ENCODE results near the gene SPIRE1.
"Not testable (repeated sequence)": the region's sequence is repeated elsewhere in the genome, so short reads cannot be mapped to it uniquely, and the experiment has no call there.

Gene SPIRE1

DNA sequence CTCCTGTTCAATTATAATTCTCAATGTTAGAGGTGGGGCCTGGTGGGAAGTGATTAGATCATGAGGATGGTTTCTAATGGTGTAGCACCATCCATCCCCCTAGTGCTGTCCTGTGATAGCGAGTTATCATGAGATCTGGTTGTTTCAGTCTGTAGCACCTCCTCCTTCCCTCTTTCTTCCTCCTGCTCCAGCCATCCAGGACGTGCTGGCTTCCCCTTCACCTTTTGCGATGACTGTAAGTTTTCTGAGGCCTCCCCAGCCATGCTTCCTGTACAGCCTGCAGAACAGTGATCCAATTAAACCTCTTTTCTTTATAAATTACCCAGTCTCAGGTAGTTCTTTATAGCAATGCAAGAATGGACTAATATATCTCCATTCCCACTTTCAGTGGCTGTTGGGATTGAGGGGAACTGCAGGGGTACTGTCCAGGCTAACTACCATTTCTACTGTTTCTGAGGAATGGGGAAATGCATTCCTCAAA, 19.2 kb downstream of the SPIRE1 start:
- no peak for DNase-seq (ENCODE audit: low read depth)
- in situ Hi-C loops (cut with HindIII; ENCODE audit: low sequenced_read_pairs) = no loop called here
- no peak overlapping the region for H3K4me3 ChIP-seq (ENCODE audit: low read depth, low read length)
- TF ChIP-seq, protein P1, sequence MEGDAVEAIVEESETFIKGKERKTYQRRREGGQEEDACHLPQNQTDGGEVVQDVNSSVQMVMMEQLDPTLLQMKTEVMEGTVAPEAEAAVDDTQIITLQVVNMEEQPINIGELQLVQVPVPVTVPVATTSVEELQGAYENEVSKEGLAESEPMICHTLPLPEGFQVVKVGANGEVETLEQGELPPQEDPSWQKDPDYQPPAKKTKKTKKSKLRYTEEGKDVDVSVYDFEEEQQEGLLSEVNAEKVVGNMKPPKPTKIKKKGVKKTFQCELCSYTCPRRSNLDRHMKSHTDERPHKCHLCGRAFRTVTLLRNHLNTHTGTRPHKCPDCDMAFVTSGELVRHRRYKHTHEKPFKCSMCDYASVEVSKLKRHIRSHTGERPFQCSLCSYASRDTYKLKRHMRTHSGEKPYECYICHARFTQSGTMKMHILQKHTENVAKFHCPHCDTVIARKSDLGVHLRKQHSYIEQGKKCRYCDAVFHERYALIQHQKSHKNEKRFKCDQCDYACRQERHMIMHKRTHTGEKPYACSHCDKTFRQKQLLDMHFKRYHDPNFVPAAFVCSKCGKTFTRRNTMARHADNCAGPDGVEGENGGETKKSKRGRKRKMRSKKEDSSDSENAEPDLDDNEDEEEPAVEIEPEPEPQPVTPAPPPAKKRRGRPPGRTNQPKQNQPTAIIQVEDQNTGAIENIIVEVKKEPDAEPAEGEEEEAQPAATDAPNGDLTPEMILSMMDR (IDR thresholded peaks at IDR 0.05; ENCODE audit: low read depth, low read length, missing control alignments) = no peak

- TF ChIP-seq, protein P1 (IDR thresholded peaks at IDR 0.05; ENCODE audit: low read depth, low read length, missing control alignments) = no peak
- in situ Hi-C loops (cut with HindIII; ENCODE audit: low sequenced_read_pairs) = no loop called here
- no peak overlapping the region for H3K4me3 ChIP-seq (ENCODE audit: low read depth, low read length)
- no peak for DNase-seq (ENCODE audit: low read depth)
Observed at GRCh38 chr18:12637901-12638643, 19.8 kb downstream of the SPIRE1 start.

- in situ Hi-C loops (cut with HindIII; ENCODE audit: low sequenced_read_pairs) = no loop called here
- TF ChIP-seq, protein P1 (IDR thresholded peaks at IDR 0.05; ENCODE audit: low read depth, low read length, missing control alignments) = no peak
- DNase-seq (ENCODE audit: low read depth) = no peak
- H3K4me3 ChIP-seq (ENCODE audit: low read depth, low read length) = no peak overlapping the region
Observed at GRCh38 chr18:12637393-12637792, 20.5 kb downstream of the SPIRE1 start.

DNA sequence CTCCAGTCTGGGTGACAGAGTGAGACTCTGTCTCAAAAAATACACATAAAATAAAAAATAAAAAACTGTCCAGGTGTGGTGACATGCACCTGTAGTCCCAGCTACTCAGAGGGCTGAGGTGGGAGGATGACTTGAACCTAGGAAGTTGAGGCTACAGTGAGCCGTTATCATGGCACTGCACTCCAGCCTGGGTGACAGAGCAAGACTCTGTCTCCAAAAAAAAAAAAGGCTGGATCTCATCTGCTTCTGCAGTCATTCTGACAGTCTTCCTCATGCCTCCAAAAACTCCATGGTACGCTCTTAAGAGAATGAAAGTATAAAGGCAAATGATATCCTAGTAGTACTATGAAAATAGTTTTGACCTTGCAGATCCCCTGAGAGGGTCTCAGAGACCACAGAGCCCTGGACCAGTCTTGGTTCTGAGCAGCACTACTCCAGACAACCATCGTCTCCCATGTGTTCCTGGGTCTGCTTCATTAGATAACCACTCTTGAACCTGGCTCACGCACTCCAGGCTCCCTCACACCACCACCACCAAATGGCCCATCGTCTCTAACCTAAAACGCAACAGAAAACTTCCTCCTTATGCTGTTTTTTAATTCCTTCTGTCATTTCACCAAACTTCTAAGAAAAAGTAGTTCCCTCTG, 26.0 kb downstream of the SPIRE1 start:
- in situ Hi-C loops (cut with HindIII; ENCODE audit: low sequenced_read_pairs) = no loop called here
- TF ChIP-seq, protein P1 (IDR thresholded peaks at IDR 0.05; ENCODE audit: low read depth, low read length, missing control alignments) = no peak

GRCh38 chr18:12630136-12630535, 27.8 kb downstream of the SPIRE1 start:
- in situ Hi-C loops (cut with HindIII; ENCODE audit: low sequenced_read_pairs) = no loop called here
- TF ChIP-seq, protein P1 (IDR thresholded peaks at IDR 0.05; ENCODE audit: low read depth, low read length, missing control alignments) = no peak

More for the DNA sequence above, 26.0 kb downstream of the SPIRE1 start:
- no peak overlapping the region for H3K4me3 ChIP-seq (ENCODE audit: low read depth, low read length)
- DNase-seq (ENCODE audit: low read depth) = no peak

GRCh38 chr18:12628706-12629702, 28.9 kb downstream of the SPIRE1 start:
- TF ChIP-seq, protein P1 (IDR thresholded peaks at IDR 0.05; ENCODE audit: low read depth, low read length, missing control alignments) = no peak
- in situ Hi-C loops (cut with HindIII; ENCODE audit: low sequenced_read_pairs) = no loop called here
- DNase-seq (ENCODE audit: low read depth) = no peak
- no peak overlapping the region for H3K4me3 ChIP-seq (ENCODE audit: low read depth, low read length)

More at GRCh38 chr18:12630136-12630535, 27.8 kb downstream of the SPIRE1 start:
- no peak for DNase-seq (ENCODE audit: low read depth)
- H3K4me3 ChIP-seq (ENCODE audit: low read depth, low read length) = no peak overlapping the region

DNA sequence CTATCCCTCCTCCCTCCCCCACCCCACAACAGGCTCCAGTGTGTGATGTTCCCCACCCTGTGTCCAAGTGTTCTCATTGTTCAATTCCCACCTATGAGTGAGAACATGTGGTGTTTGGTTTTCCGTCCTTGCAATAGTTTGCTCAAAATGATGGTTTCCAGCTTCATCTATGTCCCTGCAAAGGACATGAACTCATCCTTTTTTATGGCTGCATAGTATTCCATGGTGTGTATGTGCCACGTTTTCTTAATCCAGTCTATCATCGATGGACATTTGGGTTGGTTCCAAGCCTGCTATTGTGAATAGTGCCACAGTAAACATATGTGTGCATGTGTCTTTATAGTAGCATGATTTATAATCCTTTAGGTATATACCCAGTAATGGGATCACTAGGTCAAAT, 30.7 kb downstream of the SPIRE1 start:
- DNase-seq (ENCODE audit: low read depth); H3K4me3 ChIP-seq (ENCODE audit: low read depth, low read length); in situ Hi-C loops (cut with HindIII; ENCODE audit: low sequenced_read_pairs): not testable (repeated sequence)
